K562 (cell line): ENCODE results near the gene DNAJC9. TPM values are rescaled to one million over a fixed set of nuclear protein-coding genes. Genes with fewer than 3 reads are reported as not detected.
A peak's percentile ranks its signal among the peaks of the same experiment; 100 is the strongest.

Source experiments
- ARNT ChIP-seq, 2 experiments: fragments of 450-650 bp; IDR thresholded peaks; 2 replicates each; pipeline ENCODE4 v1.6.1; 2016; ENCODE audit warnings: mild to moderate bottlenecking in 1 of 2
- CBX3 ChIP-seq, 2 experiments: IDR thresholded peaks; 1 replicate in 1 of 2; 2 replicates in 1 of 2; pipeline ENCODE4 v1.6.1; 2012; ENCODE audit warnings: inconsistent platforms in 2 of 2, low read length in 2 of 2, borderline replicate concordance in 1 of 2, control low read depth in 1 of 2
- CHCHD3 ChIP-seq: fragments of 250-450 bp; sonication (Bioruptor Pico); IDR thresholded peaks from 2 replicates; pipeline ENCODE4 v2.1.2; 2022; ENCODE audit warnings: mild to moderate bottlenecking
- CREM ChIP-seq: IDR thresholded peaks from 2 replicates; pipeline ENCODE4 v1.6.1; 2014; ENCODE audit warnings: antibody characterized with exemption, low read depth
- JUND ChIP-seq, 2 experiments: IDR thresholded peaks; 2 replicates in 1 of 2; 3 replicates in 1 of 2; pipeline ENCODE4 v1.6.1; 2011; ENCODE audit warnings: borderline replicate concordance in 2 of 2, low read depth in 2 of 2, low read length in 2 of 2, improper control_type of control experiment in 1 of 2, missing biosample characterization in 1 of 2, missing genetic modification characterization in 1 of 2, missing genetic modification reagents in 1 of 2
- KLF13 ChIP-seq: fragments of 450-650 bp; IDR thresholded peaks from 2 replicates; pipeline ENCODE4 v1.6.1; 2016; ENCODE audit warnings: missing genetic modification characterization, low read depth, mild to moderate bottlenecking, missing compliant biosample characterization, moderate library complexity, borderline replicate concordance
- KLF16 ChIP-seq: IDR thresholded peaks from 2 replicates; pipeline ENCODE4 v1.6.1; 2016; ENCODE audit warnings: antibody characterized with exemption
- MAZ ChIP-seq, 2 experiments: fragments of 450-650 bp in 1 of 2; sonication (generic) in 1 of 2; formaldehyde crosslinking; IDR thresholded peaks in 1 of 2; conservative IDR thresholded peaks in 1 of 2; 2 replicates each; pipeline versions ENCODE4 v1.4.0 to v1.5.0; 2020; ENCODE audit warnings: mild to moderate bottlenecking in 1 of 2, missing genetic modification reagents in 1 of 2
- MBD1 ChIP-seq: fragments of 250-450 bp; sonication (Bioruptor Pico); IDR thresholded peaks from 2 replicates; pipeline ENCODE4 v1.8.0; 2022; ENCODE audit warnings: inconsistent platforms
- MYC ChIP-seq, 2 experiments: fragments of 250-450 bp in 1 of 2; sonication (Bioruptor Pico) in 1 of 2; IDR thresholded peaks; 2 replicates each; pipeline versions ENCODE4 v1.5.1 to v1.6.1; 2012 to 2021; ENCODE audit warnings: low read depth in 2 of 2, borderline replicate concordance in 1 of 2, improper control_type of control experiment in 1 of 2, low read length in 1 of 2, mild to moderate bottlenecking in 1 of 2, moderate library complexity in 1 of 2
- RAD21 ChIP-seq, 2 experiments: fragments of 250-450 bp in 1 of 2; fragments of 450-650 bp in 1 of 2; sonication (Bioruptor Pico) in 1 of 2; formaldehyde crosslinking in 1 of 2; IDR thresholded peaks in 1 of 2; conservative IDR thresholded peaks in 1 of 2; 2 replicates each; pipeline versions ENCODE4 v1.4.0 to v1.8.0; 2020 to 2022; ENCODE audit warnings: mild to moderate bottlenecking in 2 of 2, moderate library complexity in 1 of 2
- RCOR1 ChIP-seq, 2 experiments: IDR thresholded peaks; 2 replicates each; pipeline ENCODE4 v1.6.1; 2012; ENCODE audit warnings: low read depth in 2 of 2, low read length in 2 of 2, borderline replicate concordance in 1 of 2, improper control_type of control experiment in 1 of 2
- SREBF2 ChIP-seq: sonication (generic); formaldehyde crosslinking; IDR thresholded peaks from 2 replicates; pipeline ENCODE4 v1.4.0; 2020; ENCODE audit warnings: mild to moderate bottlenecking, missing genetic modification reagents
- STAG1 ChIP-seq: sonication (generic); formaldehyde crosslinking; IDR thresholded peaks from 2 replicates; pipeline ENCODE4 v1.5.0; 2020; ENCODE audit warnings: missing genetic modification reagents, borderline replicate concordance
- TBL1XR1 ChIP-seq, 2 experiments: IDR thresholded peaks; 2 replicates each; pipeline ENCODE4 v1.6.1; 2012; ENCODE audit warnings: improper control_type of control experiment in 2 of 2, low read length in 2 of 2, mild to moderate bottlenecking in 1 of 2
- TFAP4 ChIP-seq: sonication (generic); formaldehyde crosslinking; IDR thresholded peaks from 2 replicates; pipeline ENCODE4 v1.8.0; 2022; ENCODE audit warnings: missing genetic modification reagents, mild to moderate bottlenecking, moderate library complexity, borderline replicate concordance
- ZNF41 ChIP-seq: fragments of 250-450 bp; sonication (Bioruptor Pico); conservative IDR thresholded peaks from 2 replicates; pipeline ENCODE4 v1.4.0; 2020; ENCODE audit warnings: mild to moderate bottlenecking
- ZSCAN32 ChIP-seq: fragments of 450-650 bp; formaldehyde crosslinking; IDR thresholded peaks from 2 replicates; pipeline ENCODE4 v1.4.0; 2020; ENCODE audit warnings: mild to moderate bottlenecking, moderate library complexity
- polyA plus RNA-seq, 8 experiments: library from polyadenylated mRNA; depleted of rRNA in 4 of 8; stranded (reverse) in 5 of 8; unstranded in 3 of 8; fragments of >200 nt; fragmentation: Nextera tagmentation in 2 of 8; fragmentation: Illumina TruSeq in 1 of 8; extraction: Ambion mirVana in 2 of 8; extraction: Trizol in 1 of 8; gene quantifications; 2 replicates each; pipeline versions ENCODE4 v1.2.1 to v1.2.3, GENCODE V29; 2011 to 2014; ENCODE audit warnings: inconsistent platforms in 1 of 8, missing spikeins in 1 of 8
- total RNA-seq, 7 experiments: library from RNA; depleted of rRNA in 6 of 7; stranded (reverse); fragments of >200 nt in 6 of 7; fragmentation: Illumina TruSeq in 2 of 7; extraction: Trizol in 2 of 7; gene quantifications; 2 replicates each; pipeline versions ENCODE4 v1.2.1 to v1.2.3, GENCODE V29; 2011 to 2021; ENCODE audit warnings: low replicate concordance in 1 of 7

Gene DNAJC9
- total and polyA plus RNA-seq, 9 of the 15 experiments (the other 6 are each of a cell fraction or from before 2014, with no cell fraction given): 66.7 to 133 (median 102) TPM

GRCh38 chr10:73232887-73233286 is 14.2 kb downstream of the DNAJC9 start (continued):
- TF ChIP-seq TFAP4 (CRISPR knock-in tag) (no peak), SREBF2 (CRISPR knock-in tag) (no peak), ARNT (IDR thresholded peaks at IDR 0.05) (no peak), TBL1XR1 (IDR thresholded peaks at IDR 0.05; ENCODE audit: low read length in 2 of 2) (no peak), KLF13 (tag) (no peak), CHCHD3 (CRISPR knock-in tag) (no peak), MAZ (CRISPR knock-in tag; conservative IDR thresholded peaks at IDR 0.05 in 1 of 2, IDR thresholded peaks at IDR 0.05 in 1 of 2) (peak in 1 of 2 experiments; percentile 37; a peak in 1 of 4 replicates), KLF16 (peak; percentile 51; the same call in 1 of the 2 replicates), MBD1 (CRISPR knock-in tag) (peak; percentile 71; the same call in 1 of the 2 replicates), MYC (IDR thresholded peaks at IDR 0.05; ENCODE audit: low read depth, low read length) (peak; percentile 56), MYC (CRISPR knock-in tag; IDR thresholded peaks at IDR 0.05; ENCODE audit: borderline replicate concordance, low read depth) (no peak), CREM (peak; percentile 53; the same call in 1 of the 2 replicates), ZSCAN32 (CRISPR knock-in tag) (no peak), JUND (IDR thresholded peaks at IDR 0.05; ENCODE audit: borderline replicate concordance, low read depth, low read length) (peak; percentile 34; the same call in 1 of the 2 replicates), JUND (tag; IDR thresholded peaks at IDR 0.05; ENCODE audit: borderline replicate concordance, low read depth, low read length) (no peak), RCOR1 (IDR thresholded peaks at IDR 0.05; ENCODE audit: borderline replicate concordance in 1 of 2, low read depth in 2 of 2, low read length in 2 of 2) (peak in 1 of 2 experiments; percentile 28; a peak in 1 of 4 replicates), ZNF41 (no peak), STAG1 (CRISPR knock-in tag) (no peak; the same call in 1 of the 2 replicates), CBX3 (IDR thresholded peaks at IDR 0.05; ENCODE audit: borderline replicate concordance in 1 of 2, low read length in 2 of 2) (no peak), RAD21 (CRISPR knock-in tag; conservative IDR thresholded peaks at IDR 0.05 in 1 of 2, IDR thresholded peaks at IDR 0.05 in 1 of 2) (peak; percentile 71 to 85)
